Esophagus squamous epithelium (tissue), 4 donors: Measurements from ENCODE around the gene DPH7.

Experiments used
- POLR2A ChIP-seq, 4 donors: fragments of 450-650 bp; IDR thresholded peaks; one replicate each; pipeline ENCODE4 v1.6.1; 2017; ENCODE audit warnings: antibody characterized with exemption in 4 of 4, mild to moderate bottlenecking in 4 of 4, moderate library complexity in 3 of 4
- TF ChIP-seq, protein P1 (sequence below), 6 experiments: fragments of 450-650 bp in 4 of 6; fragments of 200-600 bp in 2 of 6; sonication (generic) in 2 of 6; IDR thresholded peaks; one replicate each; pipeline ENCODE4 v1.5.1; 2016 to 2019; ENCODE audit warnings: antibody characterized with exemption in 6 of 6, mild to moderate bottlenecking in 4 of 6, moderate library complexity in 4 of 6

DNA sequence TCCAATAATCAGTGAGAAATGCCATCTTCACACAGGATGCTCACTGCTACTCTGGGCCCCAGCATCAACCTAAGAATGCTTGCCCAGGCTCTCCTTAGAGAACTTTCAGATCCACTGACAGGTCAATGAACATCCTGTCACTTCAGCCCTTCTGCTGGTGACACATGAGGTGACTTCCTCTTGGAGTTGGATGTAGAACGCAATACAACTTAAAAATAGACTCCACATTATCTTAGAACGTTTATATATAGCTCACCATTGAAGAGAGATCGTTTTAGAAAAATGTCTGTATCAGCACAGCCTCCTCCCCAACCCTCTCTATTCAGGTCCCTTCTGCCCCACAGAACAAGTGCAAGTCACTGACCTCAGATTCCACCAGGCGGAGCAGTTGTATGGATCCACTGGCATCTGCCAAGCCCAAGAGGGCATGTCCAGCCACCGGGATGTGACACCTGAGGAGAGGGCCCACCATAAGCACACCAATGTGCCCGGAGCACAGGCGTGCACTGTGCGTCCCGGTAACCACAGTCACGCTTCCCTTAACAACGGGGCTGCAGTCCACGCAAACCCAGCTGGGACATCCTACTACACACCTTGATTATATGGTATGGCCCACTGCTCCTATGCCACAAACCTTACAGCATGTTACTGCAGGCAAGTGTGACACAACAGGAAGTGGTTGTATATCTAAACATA is 2.9 kb downstream of the DPH7 start:
- no peak for TF ChIP-seq POLR2A (IDR thresholded peaks at IDR 0.05)
- TF ChIP-seq, protein P1, sequence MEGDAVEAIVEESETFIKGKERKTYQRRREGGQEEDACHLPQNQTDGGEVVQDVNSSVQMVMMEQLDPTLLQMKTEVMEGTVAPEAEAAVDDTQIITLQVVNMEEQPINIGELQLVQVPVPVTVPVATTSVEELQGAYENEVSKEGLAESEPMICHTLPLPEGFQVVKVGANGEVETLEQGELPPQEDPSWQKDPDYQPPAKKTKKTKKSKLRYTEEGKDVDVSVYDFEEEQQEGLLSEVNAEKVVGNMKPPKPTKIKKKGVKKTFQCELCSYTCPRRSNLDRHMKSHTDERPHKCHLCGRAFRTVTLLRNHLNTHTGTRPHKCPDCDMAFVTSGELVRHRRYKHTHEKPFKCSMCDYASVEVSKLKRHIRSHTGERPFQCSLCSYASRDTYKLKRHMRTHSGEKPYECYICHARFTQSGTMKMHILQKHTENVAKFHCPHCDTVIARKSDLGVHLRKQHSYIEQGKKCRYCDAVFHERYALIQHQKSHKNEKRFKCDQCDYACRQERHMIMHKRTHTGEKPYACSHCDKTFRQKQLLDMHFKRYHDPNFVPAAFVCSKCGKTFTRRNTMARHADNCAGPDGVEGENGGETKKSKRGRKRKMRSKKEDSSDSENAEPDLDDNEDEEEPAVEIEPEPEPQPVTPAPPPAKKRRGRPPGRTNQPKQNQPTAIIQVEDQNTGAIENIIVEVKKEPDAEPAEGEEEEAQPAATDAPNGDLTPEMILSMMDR (IDR thresholded peaks at IDR 0.05), result no peak
